ENCODE results near the gene MDFI.

The MDFI gene

DNA sequence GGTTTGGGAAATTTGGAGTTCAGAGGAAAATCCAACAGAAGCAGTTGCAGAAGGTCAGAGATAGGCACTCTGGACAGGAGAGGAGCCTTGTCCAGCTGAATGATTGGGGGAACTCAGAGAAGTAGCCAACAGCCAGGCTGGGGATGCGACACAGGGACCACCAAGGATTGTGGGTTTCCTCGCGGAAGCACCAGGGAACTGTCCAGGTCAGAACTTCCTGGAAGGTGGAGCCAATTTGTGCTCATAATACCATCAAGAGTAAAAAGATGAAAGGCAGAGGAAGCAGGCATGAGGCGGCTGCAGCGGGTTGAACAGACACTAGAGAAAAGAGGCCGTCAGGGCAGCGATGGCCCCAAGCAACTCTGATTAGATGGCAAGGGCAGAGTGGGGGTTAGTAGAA, 33.7 kb downstream of the MDFI start:
- TF ChIP-seq, protein P1, sequence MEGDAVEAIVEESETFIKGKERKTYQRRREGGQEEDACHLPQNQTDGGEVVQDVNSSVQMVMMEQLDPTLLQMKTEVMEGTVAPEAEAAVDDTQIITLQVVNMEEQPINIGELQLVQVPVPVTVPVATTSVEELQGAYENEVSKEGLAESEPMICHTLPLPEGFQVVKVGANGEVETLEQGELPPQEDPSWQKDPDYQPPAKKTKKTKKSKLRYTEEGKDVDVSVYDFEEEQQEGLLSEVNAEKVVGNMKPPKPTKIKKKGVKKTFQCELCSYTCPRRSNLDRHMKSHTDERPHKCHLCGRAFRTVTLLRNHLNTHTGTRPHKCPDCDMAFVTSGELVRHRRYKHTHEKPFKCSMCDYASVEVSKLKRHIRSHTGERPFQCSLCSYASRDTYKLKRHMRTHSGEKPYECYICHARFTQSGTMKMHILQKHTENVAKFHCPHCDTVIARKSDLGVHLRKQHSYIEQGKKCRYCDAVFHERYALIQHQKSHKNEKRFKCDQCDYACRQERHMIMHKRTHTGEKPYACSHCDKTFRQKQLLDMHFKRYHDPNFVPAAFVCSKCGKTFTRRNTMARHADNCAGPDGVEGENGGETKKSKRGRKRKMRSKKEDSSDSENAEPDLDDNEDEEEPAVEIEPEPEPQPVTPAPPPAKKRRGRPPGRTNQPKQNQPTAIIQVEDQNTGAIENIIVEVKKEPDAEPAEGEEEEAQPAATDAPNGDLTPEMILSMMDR (IDR thresholded peaks at IDR 0.05; ENCODE audit: control insufficient read depth, insufficient read depth, low read depth, low read length, missing control alignments), result no peak
- no peak for DNase-seq (ENCODE audit: low read depth)
- H3K4me3 ChIP-seq (ENCODE audit: control insufficient read depth, low read depth, low read length), result no peak overlapping the region

DNA sequence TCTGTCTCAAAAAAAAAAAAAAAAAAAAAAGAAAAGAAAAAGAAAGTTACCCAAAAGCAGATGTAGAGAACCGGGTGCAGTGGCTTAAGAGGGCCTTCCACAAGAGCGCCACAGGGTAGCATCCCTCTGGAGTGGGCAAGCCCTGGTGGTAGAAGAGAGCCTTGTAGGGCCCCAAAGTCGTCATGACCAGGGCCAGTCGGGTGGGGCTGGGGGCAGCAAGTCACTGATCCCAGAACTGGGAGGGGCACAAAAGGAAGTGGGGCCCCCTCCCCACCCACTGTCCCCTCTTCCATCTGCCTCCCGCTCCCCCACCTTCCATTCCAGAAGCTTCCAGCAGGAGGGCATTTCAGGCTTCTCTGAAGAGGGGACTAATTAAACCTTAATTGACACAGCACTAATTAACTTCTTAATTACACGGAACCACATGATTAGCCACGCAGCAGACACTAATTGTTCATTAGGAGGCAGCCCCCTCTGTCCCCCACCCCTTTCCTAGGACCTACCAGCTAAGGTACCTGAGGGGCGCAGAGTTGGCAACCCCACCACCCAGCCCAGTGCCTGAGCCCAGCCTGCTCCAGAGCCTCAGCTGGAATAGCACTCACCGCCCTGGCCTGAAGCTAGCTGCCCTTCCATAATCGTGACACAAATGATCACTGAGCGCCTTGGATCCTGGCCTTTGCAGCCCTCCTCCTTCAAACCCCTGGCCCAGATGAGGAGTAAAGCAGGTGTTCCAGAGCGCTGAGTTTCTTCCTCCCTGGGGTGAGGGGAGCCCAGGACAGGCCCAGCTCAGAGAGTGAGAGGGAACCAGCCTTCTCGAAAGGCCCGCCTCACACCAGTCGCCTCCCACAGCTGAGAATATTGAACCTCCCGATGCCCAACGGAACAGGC, 34.8 kb downstream of the MDFI start:
- no peak overlapping the region for H3K4me3 ChIP-seq (ENCODE audit: control insufficient read depth, low read depth, low read length)
- DNase-seq (ENCODE audit: low read depth), result no peak
- TF ChIP-seq, protein P1 (IDR thresholded peaks at IDR 0.05; ENCODE audit: control insufficient read depth, insufficient read depth, low read depth, low read length, missing control alignments), result no peak

DNA sequence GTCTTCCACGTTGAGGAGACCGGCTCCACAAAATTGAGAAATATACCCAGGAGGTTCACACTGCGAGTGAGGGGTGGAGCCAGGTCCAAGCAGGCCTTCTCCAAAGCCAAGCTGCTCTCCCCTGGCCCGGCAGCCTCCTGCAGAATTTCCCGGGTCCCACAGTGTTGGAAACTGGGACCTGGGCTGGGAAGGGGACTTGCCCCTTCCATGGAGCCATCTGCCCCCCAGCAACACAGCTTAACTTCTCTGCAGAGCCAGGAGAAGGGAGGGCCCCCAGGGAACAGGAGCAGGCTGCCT, 35.4 kb downstream of the MDFI start:
- no peak for DNase-seq (ENCODE audit: low read depth)

DNA sequence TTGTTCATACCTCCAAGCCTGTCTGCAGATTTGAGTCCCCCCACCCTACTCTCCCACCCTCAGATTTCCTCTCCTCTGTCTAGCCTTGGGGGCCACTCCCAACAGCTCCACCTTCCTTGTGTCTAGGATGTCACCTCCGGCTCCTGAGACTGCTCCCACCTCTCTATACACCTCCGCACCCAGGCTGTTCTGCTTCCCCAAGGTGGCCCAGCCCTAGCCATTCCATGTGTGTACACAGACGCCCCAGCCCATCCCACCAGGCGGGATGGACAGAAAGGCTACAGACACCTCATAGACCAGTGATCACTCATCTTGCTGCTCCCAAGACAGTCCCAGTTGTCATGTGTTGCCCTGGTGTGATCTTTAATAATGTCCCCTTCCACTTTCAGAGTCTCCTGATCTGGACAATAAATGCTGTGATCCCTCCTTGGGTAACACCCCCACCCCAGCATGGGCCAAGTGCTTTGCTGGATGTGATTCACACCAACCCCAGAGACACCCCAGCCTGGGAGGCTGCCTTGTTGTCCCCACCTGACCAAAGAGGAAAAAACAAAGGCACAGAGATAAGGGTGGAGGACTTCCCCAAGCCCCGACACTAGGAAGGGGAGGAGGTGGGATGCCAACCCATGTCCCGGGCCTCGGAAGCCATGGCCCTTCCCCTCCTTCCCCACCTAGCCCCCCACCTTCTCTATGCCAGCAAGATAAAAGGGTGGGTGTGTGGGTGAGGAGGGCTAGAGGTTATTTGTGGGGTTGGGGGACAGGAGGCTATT, 36.1 kb downstream of the MDFI start:
- no peak for DNase-seq (ENCODE audit: low read depth)
- H3K4me3 ChIP-seq (ENCODE audit: control insufficient read depth, low read depth, low read length), result no peak overlapping the region
- TF ChIP-seq, protein P1 (IDR thresholded peaks at IDR 0.05; ENCODE audit: control insufficient read depth, insufficient read depth, low read depth, low read length, missing control alignments), result no peak

More for the DNA sequence above, 35.4 kb downstream of the MDFI start:
- TF ChIP-seq, protein P1 (IDR thresholded peaks at IDR 0.05; ENCODE audit: control insufficient read depth, insufficient read depth, low read depth, low read length, missing control alignments), result no peak
- H3K4me3 ChIP-seq (ENCODE audit: control insufficient read depth, low read depth, low read length), result no peak overlapping the region

DNA sequence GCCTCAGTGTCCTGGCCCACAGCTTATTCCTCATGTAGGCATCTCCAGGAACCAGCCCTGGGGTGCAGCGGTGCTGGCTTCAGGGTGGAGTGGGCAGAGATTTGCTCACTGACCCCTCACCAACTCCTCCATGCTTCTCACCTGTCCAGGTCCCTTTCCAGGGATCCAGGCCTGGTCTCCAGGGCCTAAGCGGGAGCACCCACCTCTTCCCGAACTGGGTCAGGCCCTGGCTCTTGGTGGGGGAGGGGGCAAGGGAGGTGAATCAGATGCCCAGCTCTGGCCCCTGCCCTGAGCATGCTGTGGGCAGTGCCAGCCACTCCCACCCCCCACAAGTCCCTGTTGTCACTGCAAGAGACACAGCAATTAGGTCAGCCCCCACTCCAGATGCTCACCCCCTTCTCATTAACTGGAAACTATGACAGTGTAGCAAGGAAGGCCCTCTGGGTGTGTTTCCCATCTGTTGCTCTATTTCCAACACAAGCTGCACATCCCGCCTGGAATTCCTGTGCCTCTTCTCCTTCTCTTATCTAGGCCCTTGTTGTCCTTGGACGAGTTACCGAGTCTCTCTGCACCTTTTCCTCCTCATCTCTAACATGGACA, 37.0 kb downstream of the MDFI start:
- TF ChIP-seq, protein P1 (IDR thresholded peaks at IDR 0.05; ENCODE audit: control insufficient read depth, insufficient read depth, low read depth, low read length, missing control alignments), result no peak
- no peak overlapping the region for H3K4me3 ChIP-seq (ENCODE audit: control insufficient read depth, low read depth, low read length)
- DNase-seq (ENCODE audit: low read depth), result no peak

DNA sequence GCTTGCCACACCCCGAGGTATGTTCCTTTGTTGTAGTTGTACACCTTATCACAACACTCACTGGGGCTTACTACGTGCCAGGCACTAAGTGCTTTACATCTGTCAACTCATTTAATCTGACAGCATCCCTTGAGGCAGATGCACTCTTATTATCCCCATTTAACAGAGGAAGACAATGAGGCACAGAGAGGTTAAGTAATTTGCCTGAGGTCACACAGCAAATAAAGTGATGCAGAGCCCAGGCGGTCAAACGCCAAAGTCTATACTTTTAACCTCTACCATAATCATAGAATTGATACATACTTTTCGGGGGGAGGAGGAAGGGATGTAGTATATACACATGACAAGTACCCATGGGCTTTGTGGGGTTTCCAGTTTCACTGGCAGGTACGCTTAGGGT, 37.7 kb downstream of the MDFI start:
- H3K4me3 ChIP-seq (ENCODE audit: control insufficient read depth, low read depth, low read length), result no peak overlapping the region
- TF ChIP-seq, protein P1 (IDR thresholded peaks at IDR 0.05; ENCODE audit: control insufficient read depth, insufficient read depth, low read depth, low read length, missing control alignments), result no peak
- no peak for DNase-seq (ENCODE audit: low read depth)

Data from AG09309 (cell line).